SU-DHL-6 (cell line): ENCODE results near the gene DMRT3.
A peak's percentile ranks its signal among the peaks of the same experiment; 100 is the strongest.

ENCODE experiments used
- H2AFZ ChIP-seq: fragments of 200-600 bp; sonication (generic); 2 replicates; pipeline ENCODE4 v1.6.1; 2014; ENCODE audit warnings: low read depth, mild to moderate bottlenecking, moderate library complexity, mixed read lengths, antibody characterized with exemption, low read length; ENCODE audit not compliant: severe bottlenecking
- H3F3A ChIP-seq: fragments of 200-600 bp; shearing (Covaris generic); 2 replicates; pipeline ENCODE4 v1.6.0; 2016; ENCODE audit warnings: antibody characterized with exemption, mild to moderate bottlenecking; ENCODE audit not compliant: insufficient read depth
- H3K27ac ChIP-seq: fragments of 200-600 bp; sonication (generic); 2 replicates; pipeline ENCODE4 v1.5.1; 2016; ENCODE audit warnings: low read depth, mild to moderate bottlenecking, low read length, moderate library complexity, mixed read lengths
- H3K27me3 ChIP-seq: fragments of 200-600 bp; sonication (generic), shearing (Covaris generic); 2 replicates; pipeline ENCODE4 v1.6.0; 2014; ENCODE audit warnings: mild to moderate bottlenecking, low read length
- H3K36me3 ChIP-seq: fragments of 200-600 bp; sonication (generic); 2 replicates; pipeline ENCODE4 v1.6.1; 2014; ENCODE audit warnings: mild to moderate bottlenecking, low read length, mixed read lengths
- H3K4me2 ChIP-seq: fragments of 300-600, 200-600 bp; shearing (Covaris generic), sonication (generic); 2 replicates; pipeline ENCODE4 v1.6.0; 2014; ENCODE audit warnings: low read length, low read depth, mild to moderate bottlenecking; ENCODE audit not compliant: poor library complexity, severe bottlenecking
- H3K4me3 ChIP-seq: fragments of 200-600 bp; sonication (generic); 2 replicates; pipeline ENCODE4 v1.5.1; 2014; ENCODE audit warnings: antibody characterized with exemption, low read length, mild to moderate bottlenecking, mixed read lengths; ENCODE audit not compliant: insufficient read depth, poor library complexity, severe bottlenecking
- H3K79me2 ChIP-seq: fragments of 200-600 bp; sonication (generic); 2 replicates; pipeline ENCODE4 v1.6.1; 2014; ENCODE audit warnings: mild to moderate bottlenecking, low read length, moderate library complexity; ENCODE audit not compliant: insufficient read depth
- H3K9ac ChIP-seq: fragments of 200-600 bp; sonication (generic); 2 replicates; pipeline ENCODE4 v1.7.0; 2014; ENCODE audit warnings: mild to moderate bottlenecking, low read length
- H3K9me2 ChIP-seq: fragments of 200-600 bp; sonication (generic); replicated peaks from 2 replicates; pipeline ENCODE4 v1.6.1; 2014; ENCODE audit warnings: low read length; ENCODE audit not compliant: insufficient read depth
- H3K9me3 ChIP-seq: fragments of 200-600 bp; sonication (generic); 2 replicates; pipeline ENCODE4 v1.6.1; 2014; ENCODE audit warnings: low read length, mixed read lengths; ENCODE audit not compliant: insufficient read depth
- H4K20me1 ChIP-seq: fragments of 200-600 bp; sonication (generic); 2 replicates; pipeline ENCODE4 v1.6.1; 2014; ENCODE audit warnings: low read depth, mild to moderate bottlenecking, antibody characterized with exemption, low read length, moderate library complexity, mixed read lengths
- EZH2phosphoT487 ChIP-seq: fragments of 200-600 bp; sonication (generic), shearing (Covaris generic); conservative IDR thresholded peaks from 2 replicates; pipeline ENCODE4 v1.6.1; 2018; ENCODE audit warnings: mild to moderate bottlenecking, antibody characterized with exemption, low read length, moderate library complexity, mixed read lengths
- TF ChIP-seq, protein P1 (sequence below): fragments of 200-600 bp; sonication (generic); IDR thresholded peaks from one replicate; pipeline ENCODE4 v1.5.1; 2017; ENCODE audit warnings: antibody characterized with exemption, mild to moderate bottlenecking, low read length, moderate library complexity; ENCODE audit not compliant: insufficient read depth, poor library complexity, severe bottlenecking

DMRT3 gene, protein sequence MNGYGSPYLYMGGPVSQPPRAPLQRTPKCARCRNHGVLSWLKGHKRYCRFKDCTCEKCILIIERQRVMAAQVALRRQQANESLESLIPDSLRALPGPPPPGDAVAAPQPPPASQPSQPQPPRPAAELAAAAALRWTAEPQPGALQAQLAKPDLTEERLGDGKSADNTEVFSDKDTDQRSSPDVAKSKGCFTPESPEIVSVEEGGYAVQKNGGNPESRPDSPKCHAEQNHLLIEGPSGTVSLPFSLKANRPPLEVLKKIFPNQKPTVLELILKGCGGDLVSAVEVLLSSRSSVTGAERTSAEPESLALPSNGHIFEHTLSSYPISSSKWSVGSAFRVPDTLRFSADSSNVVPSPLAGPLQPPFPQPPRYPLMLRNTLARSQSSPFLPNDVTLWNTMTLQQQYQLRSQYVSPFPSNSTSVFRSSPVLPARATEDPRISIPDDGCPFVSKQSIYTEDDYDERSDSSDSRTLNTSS

DNA sequence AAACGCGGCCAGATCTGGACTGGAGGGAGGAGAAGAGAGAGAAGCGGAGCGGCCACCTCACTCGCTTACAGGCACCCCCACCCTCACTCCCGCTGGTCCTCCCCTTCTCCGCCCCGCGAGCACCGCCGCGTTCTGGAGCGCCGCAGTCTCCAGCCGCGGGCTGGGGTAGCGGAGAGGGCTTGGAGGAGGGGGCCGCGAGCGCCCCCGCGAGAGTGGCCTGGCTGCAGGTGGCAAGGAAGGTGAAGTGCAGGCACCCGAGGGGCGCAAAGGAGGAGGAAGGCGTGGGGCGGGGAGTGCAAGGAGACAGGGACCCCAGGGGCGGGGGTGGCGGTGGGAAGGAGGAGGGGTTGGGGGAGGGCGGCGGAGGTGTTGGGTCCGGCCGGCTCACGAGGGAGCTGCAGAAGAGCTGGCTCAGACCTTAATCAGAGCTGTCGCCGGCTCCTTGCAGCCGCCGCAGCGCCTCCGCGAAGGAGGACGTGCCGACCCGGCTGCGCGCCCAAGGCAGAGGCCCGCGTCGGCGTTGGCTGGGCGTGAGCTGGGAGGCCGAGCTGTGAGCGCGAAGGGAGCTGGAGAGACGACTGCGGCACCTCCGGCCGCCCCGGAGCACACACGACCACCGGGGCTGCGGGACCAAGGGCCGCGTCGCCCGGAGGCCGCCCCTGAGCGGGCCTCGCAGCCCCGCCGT is at the start of gene DMRT3:
DMRT3 (plus strand) TSS at position 398 of the 685 bp plus-strand sequence. CDS start 347 bp downstream, outside the sequence.
- no peaks in the 10 kb centered on the region for H3K9me3 ChIP-seq
- H3K27me3 ChIP-seq: no peaks in the 10 kb centered on the region
- no peak within 1 kb of the TSS for H3K4me2 ChIP-seq

DNA sequence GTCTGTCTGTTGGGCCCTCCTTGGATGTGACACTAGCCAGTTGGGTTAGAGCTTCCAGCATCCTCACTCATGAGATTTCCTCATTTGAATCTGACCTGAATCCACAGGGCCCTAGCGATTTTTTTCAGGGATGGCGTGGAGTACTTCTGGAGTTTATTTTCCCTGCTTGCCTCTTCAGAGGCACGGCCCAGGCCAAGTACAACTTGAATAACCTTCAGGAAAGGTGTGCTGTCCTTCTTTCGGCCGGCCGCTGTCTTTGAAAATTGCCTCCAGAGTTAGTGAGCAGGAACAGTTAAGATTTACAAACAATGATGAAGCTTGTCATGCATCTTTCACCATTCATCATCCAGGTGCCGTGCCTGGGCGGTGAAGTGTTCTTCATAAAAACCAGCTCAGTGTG is 49.5 kb upstream of the DMRT3 start:
- no peak overlapping the region for H3K4me3 ChIP-seq
- H3K27ac ChIP-seq: no peak overlapping the region
- H3K4me2 ChIP-seq: no peak overlapping the region
- H3K9me2 ChIP-seq: no peaks in the 10 kb centered on the region
- no peaks in the 10 kb centered on the region for H3F3A ChIP-seq
- no peaks in the 10 kb centered on the region for H3K27me3 ChIP-seq
- H2AFZ ChIP-seq: no peak overlapping the region
- no peaks in the 10 kb centered on the region for H4K20me1 ChIP-seq
- no peak overlapping the region for H3K9ac ChIP-seq
- H3K36me3 ChIP-seq: no peaks in the 10 kb centered on the region
- no peaks in the 10 kb centered on the region for H3K9me3 ChIP-seq
- H3K79me2 ChIP-seq: no peaks in the 10 kb centered on the region
- TF ChIP-seq EZH2phosphoT487: no peak
- TF ChIP-seq, protein P1, sequence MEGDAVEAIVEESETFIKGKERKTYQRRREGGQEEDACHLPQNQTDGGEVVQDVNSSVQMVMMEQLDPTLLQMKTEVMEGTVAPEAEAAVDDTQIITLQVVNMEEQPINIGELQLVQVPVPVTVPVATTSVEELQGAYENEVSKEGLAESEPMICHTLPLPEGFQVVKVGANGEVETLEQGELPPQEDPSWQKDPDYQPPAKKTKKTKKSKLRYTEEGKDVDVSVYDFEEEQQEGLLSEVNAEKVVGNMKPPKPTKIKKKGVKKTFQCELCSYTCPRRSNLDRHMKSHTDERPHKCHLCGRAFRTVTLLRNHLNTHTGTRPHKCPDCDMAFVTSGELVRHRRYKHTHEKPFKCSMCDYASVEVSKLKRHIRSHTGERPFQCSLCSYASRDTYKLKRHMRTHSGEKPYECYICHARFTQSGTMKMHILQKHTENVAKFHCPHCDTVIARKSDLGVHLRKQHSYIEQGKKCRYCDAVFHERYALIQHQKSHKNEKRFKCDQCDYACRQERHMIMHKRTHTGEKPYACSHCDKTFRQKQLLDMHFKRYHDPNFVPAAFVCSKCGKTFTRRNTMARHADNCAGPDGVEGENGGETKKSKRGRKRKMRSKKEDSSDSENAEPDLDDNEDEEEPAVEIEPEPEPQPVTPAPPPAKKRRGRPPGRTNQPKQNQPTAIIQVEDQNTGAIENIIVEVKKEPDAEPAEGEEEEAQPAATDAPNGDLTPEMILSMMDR: no peak

More for the DNA sequence above, at the start of gene DMRT3:
- H3K79me2 ChIP-seq: no peaks in the 10 kb centered on the region
- no peaks in the 10 kb centered on the region for H4K20me1 ChIP-seq
- H3K36me3 ChIP-seq: no peaks in the 10 kb centered on the region
- H3K4me3 ChIP-seq: no peak within 1 kb of the TSS
- TF ChIP-seq, protein P1: no peak
- no peak for TF ChIP-seq EZH2phosphoT487
- no peak within 1 kb of the TSS for H3K9ac ChIP-seq
- H3K9me2 ChIP-seq: no peaks in the 10 kb centered on the region
- H3K27ac ChIP-seq: no peak within 1 kb of the TSS
- H2AFZ ChIP-seq: no peak within 1 kb of the TSS
- H3F3A ChIP-seq: no peaks in the 10 kb centered on the region

DNA sequence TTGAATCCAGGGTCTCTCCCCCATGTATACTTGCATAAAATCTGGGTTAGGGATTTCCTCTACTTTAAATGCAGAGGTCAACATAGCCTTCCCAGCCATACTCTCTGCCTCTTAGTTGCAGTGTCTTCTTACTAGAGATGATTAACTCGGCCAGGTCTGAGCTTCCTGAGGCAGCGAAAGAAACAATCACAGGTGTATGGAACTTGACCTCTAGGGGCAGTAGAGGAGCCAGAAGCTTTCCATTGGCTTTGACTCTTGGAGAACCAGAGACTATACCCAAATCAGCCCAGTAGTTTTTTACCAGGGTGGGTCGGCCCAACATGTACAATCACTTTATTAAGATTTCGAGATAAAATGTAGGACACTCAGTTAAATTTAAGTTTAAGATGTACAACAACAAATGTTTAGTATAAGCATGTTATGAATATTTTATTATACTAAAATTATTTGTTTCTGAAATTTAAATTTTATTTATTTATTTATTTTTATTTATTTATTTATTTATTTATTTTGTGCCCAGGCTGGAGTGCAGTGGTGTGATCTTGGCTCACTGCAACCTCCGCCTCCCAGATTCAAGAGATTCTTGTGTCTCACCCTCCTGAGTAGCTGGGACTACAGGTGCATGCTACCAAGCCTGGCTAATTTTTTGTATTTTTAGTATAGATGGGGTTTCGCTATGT is 48.0 kb upstream of the DMRT3 start:
- Histone ChIP-seq H3K27me3 (no peaks in the 10 kb centered on the region), H3K36me3 (no peaks in the 10 kb centered on the region), H3K9me2 (no peaks in the 10 kb centered on the region), H3K9ac (no peak overlapping the region), H3K79me2 (no peaks in the 10 kb centered on the region), H3K4me2 (no peak overlapping the region), H3K9me3 (no peaks in the 10 kb centered on the region), H3K27ac (no peak overlapping the region), H3K4me3 (no peak overlapping the region), H4K20me1 (no peaks in the 10 kb centered on the region), H2AFZ (no peak overlapping the region), H3F3A (no peaks in the 10 kb centered on the region)
- TF ChIP-seq EZH2phosphoT487: no peak
- TF ChIP-seq, protein P1: peak; percentile 77
